Ovary (tissue), 3 donors: ENCODE data around the gene SAMD4A.

Source experiments
- CTCF ChIP-seq, 3 donors: fragments of 450-650 bp in 2 of 3; fragments of 200-600 bp in 1 of 3; IDR thresholded peaks; one replicate each; pipeline versions ENCODE4 v1.5.1 to v1.8.0; 2016 to 2022; ENCODE audit warnings: antibody characterized with exemption in 3 of 3, mild to moderate bottlenecking in 1 of 3
- EP300 ChIP-seq: sonication (generic); formaldehyde crosslinking; IDR thresholded peaks from one replicate; pipeline ENCODE4 v1.6.1; 2017; ENCODE audit warnings: antibody characterized with exemption
- POLR2A ChIP-seq: fragments of 450-650 bp; IDR thresholded peaks from one replicate; pipeline ENCODE4 v1.6.1; 2017; ENCODE audit warnings: antibody characterized with exemption, mild to moderate bottlenecking, moderate library complexity
- donor health status: DM: no; HTN: no; CAD: no.

GRCh38 chr14:54568821-54569595, 2.1 kb downstream of the SAMD4A start:
- TF ChIP-seq CTCF (IDR thresholded peaks at IDR 0.05) (no peak), POLR2A (no peak), EP300 (no peak)
